Right atrium auricular region (tissue), 2 donors: ENCODE results near the gene NAB1. TPM values are rescaled to one million over a fixed set of nuclear protein-coding genes. Genes with fewer than 3 reads are reported as not detected.
A peak's percentile ranks its signal among the peaks of the same experiment; 100 is the strongest.

Experiments used
- DNase-seq: peaks from one replicate; pipeline ENCODE4 v3.0.0-alpha.2; 2019; ENCODE audit warnings: low spot score
- H3K27ac ChIP-seq, 2 donors: fragments of 200-600 bp; sonication (generic); 1 replicate in 1 of 2; 2 replicates in 1 of 2; pipeline ENCODE4 v1.5.1; 2016 to 2019
- H3K27me3 ChIP-seq, 2 donors: fragments of 200-600 bp; sonication (generic); one replicate each; pipeline versions ENCODE4 v1.5.1 to v1.6.0; 2017 to 2019
- H3K36me3 ChIP-seq: fragments of 200-600 bp; sonication (generic); one replicate; pipeline ENCODE4 v1.5.1; 2016
- H3K4me1 ChIP-seq, 2 donors: fragments of 200-600 bp; sonication (generic); one replicate each; pipeline versions ENCODE4 v1.5.1 to v1.6.0; 2017 to 2019
- H3K4me3 ChIP-seq, 2 donors: fragments of 200-600 bp; sonication (generic); 1 replicate in 1 of 2; 2 replicates in 1 of 2; pipeline ENCODE4 v1.5.1; 2017 to 2019; ENCODE audit warnings: mild to moderate bottlenecking in 1 of 2, moderate library complexity in 1 of 2
- H3K9me3 ChIP-seq, 2 donors: fragments of 200-600 bp; sonication (generic); one replicate each; pipeline ENCODE4 v1.5.1; 2019
- CTCF ChIP-seq, 2 donors: fragments of 200-600 bp; sonication (generic); IDR thresholded peaks; one replicate each; pipeline ENCODE4 v1.5.1; 2019; ENCODE audit warnings: antibody characterized with exemption in 2 of 2
- total RNA-seq, 2 donors: library from RNA; depleted of rRNA; stranded (reverse); fragments of >200 nt; gene quantifications; one replicate each; pipeline ENCODE4 v1.1.0, GENCODE V29; 2016

The NAB1 gene
- total RNA-seq, 2 donors from 2014 or later = 37.0 to 64.4 TPM

- Histone ChIP-seq H3K36me3 (no peaks in the 10 kb centered on the region), H3K4me1 (peaks cover 0 to 28% of the 10 kb centered on the region in 2 donors), H3K9me3 (no peaks in the 10 kb centered on the region), H3K27me3 (no peaks in the 10 kb centered on the region), H3K4me3 (no peak overlapping the region), H3K27ac (no peak overlapping the region)
- TF ChIP-seq CTCF (IDR thresholded peaks at IDR 0.05) = no peak
- DNase-seq = no peak
Observed at GRCh38 chr2:190717764-190718651, 69.1 kb downstream of the NAB1 start.

GRCh38 chr2:190718652-190719526 is 70.0 kb downstream of the NAB1 start:
- TF ChIP-seq CTCF (IDR thresholded peaks at IDR 0.05) = no peak
- Histone ChIP-seq H3K9me3 (no peaks in the 10 kb centered on the region), H3K4me1 (peaks cover 0 to 37% of the 10 kb centered on the region in 2 donors), H3K4me3 (no peak overlapping the region), H3K36me3 (no peaks in the 10 kb centered on the region), H3K27ac (no peak overlapping the region), H3K27me3 (no peaks in the 10 kb centered on the region)
- peak; percentile 68 for DNase-seq

- no peaks in the 10 kb centered on the region for H3K36me3 ChIP-seq
- no peak overlapping the region for H3K27ac ChIP-seq
- TF ChIP-seq CTCF (IDR thresholded peaks at IDR 0.05) = no peak
- no peak overlapping the region for H3K4me3 ChIP-seq
- no peaks in the 10 kb centered on the region for H3K27me3 ChIP-seq
- peaks cover 0 to 39% of the 10 kb centered on the region in 2 donors for H3K4me1 ChIP-seq
- no peak for DNase-seq
- H3K9me3 ChIP-seq = no peaks in the 10 kb centered on the region
Observed at GRCh38 chr2:190720276-190720675, 71.4 kb downstream of the NAB1 start.

GRCh38 chr2:190720691-190721090 is 71.8 kb downstream of the NAB1 start:
- no peak overlapping the region for H3K27ac ChIP-seq
- no peaks in the 10 kb centered on the region for H3K36me3 ChIP-seq
- H3K27me3 ChIP-seq = no peaks in the 10 kb centered on the region
- H3K4me1 ChIP-seq = peaks cover 0 to 43% of the 10 kb centered on the region in 2 donors
- H3K4me3 ChIP-seq = no peak overlapping the region
- TF ChIP-seq CTCF (IDR thresholded peaks at IDR 0.05) = no peak
- DNase-seq = no peak
- H3K9me3 ChIP-seq = no peaks in the 10 kb centered on the region

- H3K4me1 ChIP-seq = peaks cover 0 to 55% of the 10 kb centered on the region in 2 donors
Observed at GRCh38 chr2:190722061-190722759, 73.3 kb downstream of the NAB1 start.

More at GRCh38 chr2:190722061-190722759, 73.3 kb downstream of the NAB1 start:
- no peak for TF ChIP-seq CTCF (IDR thresholded peaks at IDR 0.05)
- no peak overlapping the region for H3K4me3 ChIP-seq
- H3K36me3 ChIP-seq = no peaks in the 10 kb centered on the region
- no peaks in the 10 kb centered on the region for H3K27me3 ChIP-seq
- DNase-seq = no peak
- H3K9me3 ChIP-seq = no peaks in the 10 kb centered on the region
- no peak overlapping the region for H3K27ac ChIP-seq
